Breast epithelium (tissue), 3 donors: ENCODE results near the gene ST6GALNAC6.

Source experiments
- POLR2A ChIP-seq: fragments of 450-650 bp; IDR thresholded peaks from one replicate; pipeline ENCODE4 v1.6.1; 2016; ENCODE audit warnings: antibody characterized with exemption, mild to moderate bottlenecking, moderate library complexity
- POLR2AphosphoS5 ChIP-seq, 3 donors: sonication (generic); formaldehyde crosslinking; IDR thresholded peaks; one replicate each; pipeline ENCODE4 v1.6.1; 2017; ENCODE audit warnings: antibody characterized with exemption in 3 of 3

- TF ChIP-seq POLR2A: no peak
- peak; percentile 37 to 66 (median 58) for TF ChIP-seq POLR2AphosphoS5 (IDR thresholded peaks at IDR 0.05)
Observed at GRCh38 chr9:127921557-127922120, 22.2 kb upstream of the ST6GALNAC6 start.
